ENCODE data around the gene MORN1.

- TF ChIP-seq CTCF (IDR thresholded peaks at IDR 0.05) (no peak), POLR2A (IDR thresholded peaks at IDR 0.05) (no peak)
Observed at GRCh38 chr1:2425892-2426291, 34.5 kb upstream of the MORN1 start.

All from gastroesophageal sphincter (tissue), 3 donors.